Measurements from ENCODE around the gene TNXB.
"Not testable (repeated sequence)": the region's sequence is repeated elsewhere in the genome, so short reads cannot be mapped to it uniquely, and the experiment has no call there.

The TNXB gene

DNA sequence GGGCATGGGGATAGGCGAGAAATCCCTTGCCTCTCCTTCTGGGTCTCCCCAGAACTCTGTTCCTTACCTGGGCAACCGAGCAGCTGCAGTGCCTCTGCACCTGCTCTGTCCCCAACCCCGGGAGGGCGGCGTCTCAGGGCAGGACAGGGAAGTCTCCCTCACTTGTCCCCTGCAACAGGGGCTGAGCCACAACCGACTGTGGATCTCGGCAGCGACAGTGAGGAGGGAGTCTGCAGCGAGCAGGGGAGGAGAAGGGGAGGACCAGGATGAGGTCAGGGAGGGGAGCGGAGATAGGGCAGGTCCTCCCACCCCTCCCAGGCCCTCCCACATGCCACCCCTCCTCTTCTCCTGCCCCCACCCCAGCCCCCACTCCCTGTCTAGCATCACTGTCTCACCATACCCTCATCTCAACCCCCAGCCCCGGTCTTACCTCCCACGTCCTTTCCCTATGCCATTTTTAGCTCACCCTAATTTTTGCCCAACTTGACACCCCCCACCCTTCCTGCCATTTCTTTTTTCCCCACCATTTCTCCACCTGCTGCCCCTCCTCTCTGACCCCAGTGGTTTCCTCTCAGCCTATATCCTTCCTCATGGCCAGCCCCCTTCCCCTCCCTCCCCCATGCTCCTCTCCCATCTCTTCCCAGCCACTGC, at the start of gene TNXB:
TNXB (minus strand) TSS at position 225 of the 651 bp plus-strand sequence. CDS start 11,140 bp downstream, outside the sequence.
- no peak for DNase-seq

DNA sequence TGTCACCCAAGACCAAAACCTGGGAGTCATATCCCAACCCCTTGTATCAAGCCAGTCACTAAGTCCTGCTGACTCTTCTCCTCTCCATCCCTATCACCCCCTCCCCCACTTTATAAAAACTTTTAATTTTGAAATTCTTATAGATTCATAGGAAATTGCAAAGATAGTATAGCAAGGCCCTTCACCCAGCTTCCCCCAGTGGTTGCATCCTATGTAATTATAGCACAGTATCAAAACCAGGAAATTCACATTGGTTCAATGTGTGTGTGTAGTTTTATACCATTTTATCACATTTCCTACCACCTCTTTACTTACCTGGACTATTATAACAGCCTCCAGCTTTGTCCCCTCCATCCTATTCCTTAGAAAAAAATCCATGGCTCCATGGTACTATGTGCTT, 48.9 kb upstream of the TNXB start:
- DNase-seq = no peak

GRCh38 chr6:32156891-32157290, 47.8 kb upstream of the TNXB start:
- no peak for DNase-seq

DNA sequence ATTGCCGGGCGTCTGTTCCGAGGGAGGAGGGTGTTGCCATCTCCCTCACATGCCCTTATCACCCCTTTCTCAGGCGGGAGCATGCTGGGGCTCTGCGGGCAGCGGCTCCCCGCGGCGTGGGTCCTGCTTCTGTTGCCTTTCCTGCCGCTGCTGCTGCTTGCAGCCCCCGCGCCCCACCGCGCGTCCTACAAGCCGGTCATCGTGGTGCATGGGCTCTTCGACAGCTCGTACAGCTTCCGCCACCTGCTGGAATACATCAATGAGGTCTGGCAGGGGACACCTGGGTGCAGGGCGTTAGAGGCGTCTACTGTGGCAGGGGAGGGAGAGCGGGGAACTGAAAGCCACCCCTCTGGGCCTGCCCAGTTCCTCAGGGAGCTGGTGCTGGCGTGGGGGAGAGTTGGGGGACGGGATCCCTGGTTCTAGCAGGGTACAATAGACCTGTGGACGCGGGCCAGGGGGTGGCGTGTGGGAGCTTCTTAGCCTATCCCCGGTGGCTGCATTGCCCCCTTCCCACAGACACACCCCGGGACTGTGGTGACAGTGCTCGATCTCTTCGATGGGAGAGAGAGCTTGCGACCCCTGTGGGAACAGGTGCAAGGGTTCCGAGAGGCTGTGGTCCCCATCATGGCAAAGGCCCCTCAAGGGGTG, 45.5 kb upstream of the TNXB start:
- peak; percentile 32 for DNase-seq

DNA sequence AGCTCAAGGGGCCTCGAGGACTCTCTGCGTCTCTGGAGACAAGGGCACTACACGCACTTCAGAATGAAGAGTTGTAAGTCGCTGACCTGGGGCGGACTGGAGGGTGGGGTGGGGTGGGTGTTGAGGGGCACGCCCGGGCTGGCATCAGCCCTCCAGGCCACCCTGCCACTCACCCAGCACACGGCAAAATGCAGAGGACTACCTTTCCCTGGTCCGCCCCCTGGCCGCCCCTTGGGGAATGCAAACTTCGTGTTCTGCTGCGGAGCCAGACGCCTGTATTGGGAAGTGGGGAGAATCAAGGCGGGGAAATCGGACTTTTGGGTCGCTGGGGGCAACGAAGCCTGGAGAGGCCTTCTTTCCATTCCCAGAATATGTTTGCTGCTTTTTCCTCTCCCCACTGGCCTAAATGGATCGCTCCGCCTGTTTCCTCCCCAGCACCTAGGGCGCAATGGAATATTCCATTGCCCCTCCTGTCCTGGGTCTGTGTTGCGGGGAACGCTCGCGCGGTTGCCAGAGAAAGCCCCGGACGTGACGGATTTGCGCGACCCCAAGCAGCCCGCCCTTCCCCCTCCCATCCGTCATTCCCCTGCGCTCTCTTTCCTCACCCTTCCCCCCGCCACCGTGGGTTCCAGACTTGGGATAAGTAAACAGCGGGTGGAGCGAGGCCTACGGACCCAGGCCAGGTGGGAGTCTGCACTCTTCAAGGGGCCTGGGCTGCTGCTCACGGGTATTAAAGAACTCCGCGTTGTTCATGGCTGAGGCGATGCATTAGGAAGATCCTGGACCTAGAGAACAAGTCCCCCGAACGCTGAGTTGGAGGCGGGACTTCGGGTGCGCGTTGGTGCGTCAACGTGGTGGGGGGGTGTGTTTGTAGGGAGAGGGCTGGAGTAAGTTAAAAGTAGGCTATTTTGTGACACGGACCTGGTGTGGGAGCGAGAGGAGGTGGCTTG, 44.7 kb upstream of the TNXB start, which contains the start of gene PPT2:
PPT2 (plus strand) TSS at position 578 of the 950 bp plus-strand sequence. CDS start 454 bp downstream, outside the sequence.
- peak; percentile 57 for DNase-seq

- DNase-seq = no peak
Measured at GRCh38 chr6:32152769-32153563, 43.8 kb upstream of the TNXB start.

DNA sequence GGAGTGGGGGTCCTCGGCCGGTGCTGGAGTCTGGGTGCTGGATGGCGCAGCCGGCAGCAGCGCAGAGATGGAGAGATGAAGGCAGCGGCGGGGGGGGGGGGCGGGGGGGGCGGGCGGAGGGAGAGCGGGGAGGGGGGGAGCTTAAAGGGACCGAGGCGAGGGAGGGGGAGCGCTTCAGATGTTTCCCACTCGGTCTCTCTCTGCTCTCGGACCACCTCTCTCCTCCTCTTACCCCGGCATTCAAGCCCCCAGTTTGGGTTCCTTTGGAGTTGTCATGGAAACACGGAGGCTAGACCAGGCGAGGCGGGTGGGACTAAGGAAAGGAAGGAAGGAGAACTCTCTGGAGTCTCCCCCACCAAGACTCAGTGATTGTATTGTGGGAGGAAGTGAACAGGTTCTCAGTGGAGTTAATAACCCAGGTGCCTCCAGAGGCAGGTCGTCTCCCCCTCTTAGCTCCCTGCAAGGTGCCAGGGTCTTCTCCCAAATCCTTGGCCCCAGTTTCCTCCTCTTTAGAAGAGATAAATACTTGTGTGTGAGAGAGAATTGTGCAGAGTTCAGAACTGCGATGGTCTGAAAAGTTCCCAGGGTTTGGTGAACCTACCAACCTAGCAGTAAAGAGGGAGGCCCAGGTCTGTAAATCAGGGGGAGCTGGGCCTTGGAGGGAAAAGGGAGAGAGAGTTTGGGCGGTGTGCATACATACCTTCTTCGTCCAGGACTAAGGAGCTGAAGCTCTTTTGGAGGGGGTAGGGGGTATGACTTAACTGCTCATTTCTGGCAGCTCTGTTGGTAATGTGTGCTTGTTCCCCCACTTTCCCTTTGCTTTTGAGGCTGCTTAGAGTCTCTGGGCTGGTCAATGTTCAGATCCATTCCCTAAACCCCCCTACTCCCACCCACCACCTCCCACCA, 43.0 kb upstream of the TNXB start, which contains the start of gene PRRT1:
PRRT1 (minus strand) TSS at position 77 of the 906 bp plus-strand sequence. CDS start 112 bp downstream, outside the sequence.
- DNase-seq = no peak

DNA sequence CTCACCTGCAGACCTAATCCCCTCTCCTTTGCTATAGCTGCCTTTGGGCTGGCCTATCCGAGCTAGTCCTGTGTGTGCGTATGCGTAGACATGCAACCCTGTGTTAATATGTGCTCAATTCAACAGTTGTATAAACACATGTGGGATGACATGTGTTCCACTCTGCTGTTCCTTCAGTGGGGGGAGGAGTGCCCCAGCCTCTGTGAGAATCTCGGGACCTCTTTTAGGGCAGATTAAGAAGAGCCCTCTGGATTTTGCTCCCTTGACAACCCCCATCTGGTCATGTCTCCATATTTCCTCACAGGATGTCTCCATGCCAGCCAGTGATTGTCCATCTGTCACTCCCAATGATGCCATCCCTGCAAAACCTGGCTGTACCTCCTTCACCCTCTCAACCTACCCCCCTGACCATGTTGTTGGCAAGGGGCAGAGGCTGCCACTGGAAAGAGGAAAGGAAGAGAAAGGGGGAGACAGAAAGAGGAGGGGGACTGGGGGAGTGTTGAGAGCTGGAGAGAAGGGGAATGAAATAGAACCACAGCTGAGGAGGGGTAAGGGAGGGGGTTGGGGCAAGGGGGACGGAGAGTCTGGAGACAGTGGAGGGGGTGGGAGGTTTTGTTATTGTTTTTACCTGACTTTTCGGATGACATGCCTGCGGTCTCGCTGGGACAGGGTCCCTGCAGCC, 42.2 kb upstream of the TNXB start:
- DNase-seq = no peak

DNA sequence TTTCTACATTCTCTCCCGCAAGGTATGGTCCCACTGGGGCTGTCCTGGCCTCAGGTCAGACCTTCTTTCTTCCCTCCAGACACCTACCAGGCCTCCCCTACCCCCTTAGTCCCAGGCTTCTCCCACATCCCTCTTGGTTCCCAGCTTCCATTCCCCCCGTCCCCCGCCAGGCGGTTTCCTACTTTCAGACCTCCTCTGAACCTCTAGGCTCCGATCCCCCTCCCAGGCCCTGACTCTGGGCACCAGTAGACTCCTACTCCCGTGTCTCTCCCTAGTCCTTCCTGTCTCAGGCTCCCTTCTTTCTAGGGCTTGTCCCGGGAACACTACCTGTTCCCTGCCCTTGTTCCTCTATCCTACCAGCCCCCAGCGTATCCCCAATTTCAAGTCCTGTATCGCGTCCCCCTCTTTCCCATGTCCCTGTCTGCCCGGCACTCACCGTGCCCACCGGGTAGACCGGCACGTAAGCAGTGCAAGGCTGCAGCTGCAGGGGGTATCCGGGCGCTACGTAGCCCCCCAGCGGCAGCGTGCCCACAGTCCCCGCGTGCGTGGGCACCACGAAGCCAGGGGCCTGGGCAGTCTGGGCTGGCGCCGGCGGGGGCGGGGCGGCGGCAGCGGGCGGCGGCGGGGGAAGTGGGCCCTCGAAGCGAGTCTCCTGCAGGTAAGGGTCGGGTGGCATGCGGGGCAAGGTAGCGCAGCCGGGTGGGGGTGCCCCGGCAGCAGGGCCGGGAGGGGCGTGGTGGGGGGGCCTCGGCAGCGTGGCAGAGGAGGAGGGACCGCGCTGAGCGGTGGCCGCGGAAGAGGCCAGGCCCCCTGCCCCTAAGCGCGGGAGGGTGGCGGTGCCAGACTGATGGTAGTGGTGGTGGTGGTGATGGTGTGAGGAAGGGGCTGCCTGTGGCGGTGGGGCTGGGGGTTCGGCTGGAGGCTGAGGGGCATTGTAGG, 41.1 kb upstream of the TNXB start:
- DNase-seq = no peak

- DNase-seq = no peak
Measured at GRCh38 chr6:32149092-32149755, 40.1 kb upstream of the TNXB start.

- DNase-seq = peak; percentile 62
Measured at GRCh38 chr6:32148289-32149091, 39.4 kb upstream of the TNXB start.

DNA sequence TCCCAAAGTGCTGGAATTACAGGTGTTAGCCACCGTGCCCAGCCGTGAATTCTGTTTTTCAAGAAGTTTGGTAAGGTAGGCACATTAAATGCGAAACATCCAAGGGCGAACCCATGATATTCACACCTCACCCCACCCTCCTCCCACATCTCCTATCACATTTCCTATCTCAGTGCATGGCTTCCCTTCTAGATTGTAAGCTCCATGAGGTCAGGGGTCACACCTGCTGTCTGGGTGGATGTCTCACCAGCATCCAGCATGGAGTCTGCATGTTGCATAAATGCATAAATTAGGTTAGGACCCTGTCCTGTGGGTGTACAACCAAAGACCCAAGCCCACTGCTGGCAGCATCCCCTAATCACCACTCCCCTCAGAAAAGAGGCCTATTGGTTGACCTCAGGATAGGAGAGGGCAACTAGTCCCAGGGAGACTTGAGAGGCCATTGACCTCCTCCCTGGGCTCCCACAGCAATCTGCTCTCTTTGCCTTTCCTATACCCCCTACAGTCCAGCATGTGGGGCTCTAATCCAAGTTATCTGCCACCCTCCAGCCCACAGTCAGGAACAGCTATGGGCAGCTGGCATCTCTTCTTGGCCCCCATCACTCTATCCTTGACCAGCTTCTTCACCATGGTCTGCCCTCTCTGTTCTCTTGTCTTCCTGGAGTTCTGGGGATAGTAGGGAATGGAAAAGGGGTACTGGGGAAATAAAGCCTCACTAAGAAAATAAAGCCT, 38.4 kb upstream of the TNXB start:
- DNase-seq = no peak

DNA sequence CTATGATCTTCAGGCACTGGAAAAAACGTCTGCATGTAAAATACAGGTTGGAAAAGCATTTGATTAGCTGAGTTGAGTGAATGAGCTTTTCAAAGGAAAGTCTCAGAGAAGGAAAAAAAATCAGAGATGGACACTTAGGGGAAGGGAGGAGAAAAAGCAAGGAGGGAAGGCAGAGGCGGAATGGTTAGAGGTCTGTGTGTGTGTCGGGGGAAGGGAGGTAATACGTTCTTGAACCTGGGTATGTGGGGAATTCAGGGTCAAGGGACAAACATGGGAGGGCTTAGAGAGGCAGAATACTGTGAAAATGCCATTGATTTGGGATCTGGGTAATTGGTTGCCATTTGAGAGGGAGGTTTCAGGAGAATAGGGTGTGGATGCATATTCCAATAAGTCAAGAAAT, 37.5 kb upstream of the TNXB start:
- no peak for DNase-seq

- no peak for DNase-seq
Measured at GRCh38 chr6:32146287-32146686, 37.1 kb upstream of the TNXB start.

GRCh38 chr6:32144238-32144637, 35.1 kb upstream of the TNXB start:
- not testable (repeated sequence) for DNase-seq

DNA sequence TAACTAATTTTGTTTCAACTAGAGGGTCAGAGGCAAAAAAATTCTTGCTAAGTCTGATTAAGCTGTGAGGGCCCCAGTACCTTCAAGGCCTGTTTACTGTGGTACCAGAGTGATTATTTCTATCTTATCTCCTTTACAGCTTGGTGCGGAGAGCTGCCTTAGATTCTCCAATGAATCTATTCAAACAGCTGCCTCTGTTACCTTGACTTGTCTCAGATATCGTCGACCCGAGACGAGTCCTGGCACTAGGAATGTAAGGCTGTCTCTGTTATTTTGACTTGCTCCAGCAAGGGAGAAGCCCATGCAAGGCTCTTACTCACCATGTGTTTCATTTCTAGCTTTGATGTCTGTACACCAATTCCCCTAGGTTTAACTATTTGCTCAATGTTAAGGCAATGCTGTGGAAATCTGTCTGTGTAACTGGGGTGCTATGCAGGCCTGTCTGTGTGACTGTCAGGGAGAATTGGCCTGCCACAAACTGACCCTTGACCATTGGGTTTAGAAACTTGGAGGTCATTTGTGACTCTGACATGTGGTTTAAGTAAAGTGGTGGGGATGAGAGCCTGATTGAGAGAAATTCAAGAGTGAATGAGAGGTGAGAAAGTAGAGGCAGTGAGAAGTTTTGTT, 31.4 kb upstream of the TNXB start:
- DNase-seq = no peak

- no peak for DNase-seq
Measured at GRCh38 chr6:32139590-32139989, 30.5 kb upstream of the TNXB start.

All from activated T-cell treated with anti-CD3 and anti-CD28 coated beads for 4 hours (primary cell).